Measurements from ENCODE around the gene VSTM2B.

DNA sequence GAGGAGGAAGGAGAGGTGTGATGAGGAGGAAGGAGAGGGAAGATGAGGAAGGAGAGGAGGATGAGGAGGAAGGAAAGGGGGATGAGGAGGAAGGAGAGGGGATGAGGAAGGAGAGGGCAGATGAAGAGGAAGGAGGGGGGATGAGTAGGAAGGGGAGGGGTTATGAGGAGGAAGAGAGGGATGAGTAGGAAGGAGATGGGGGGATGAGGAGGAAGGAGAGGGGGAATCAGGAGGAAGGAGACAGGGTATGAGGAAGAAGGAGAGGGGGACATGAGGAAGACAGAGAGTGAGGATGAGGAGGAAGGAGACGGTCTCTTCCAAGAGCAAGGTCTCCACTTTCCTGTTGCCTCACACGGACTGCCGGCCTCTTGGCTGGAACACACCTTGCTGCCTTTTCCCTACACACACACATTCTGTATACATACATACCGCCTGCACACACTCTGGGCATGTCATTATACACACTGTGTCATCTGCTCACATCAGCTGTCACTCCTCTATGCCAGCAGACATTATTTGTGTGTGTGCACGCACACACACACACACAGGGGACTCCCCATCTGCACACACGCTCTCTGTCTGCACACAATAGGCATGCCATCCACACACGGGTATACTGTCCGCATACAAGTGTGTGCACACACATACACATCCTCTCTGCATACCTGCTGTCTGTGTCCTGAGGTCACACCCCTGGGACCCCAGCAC lies 11.1 kb upstream of the VSTM2B start:
- TF ChIP-seq, protein P1, sequence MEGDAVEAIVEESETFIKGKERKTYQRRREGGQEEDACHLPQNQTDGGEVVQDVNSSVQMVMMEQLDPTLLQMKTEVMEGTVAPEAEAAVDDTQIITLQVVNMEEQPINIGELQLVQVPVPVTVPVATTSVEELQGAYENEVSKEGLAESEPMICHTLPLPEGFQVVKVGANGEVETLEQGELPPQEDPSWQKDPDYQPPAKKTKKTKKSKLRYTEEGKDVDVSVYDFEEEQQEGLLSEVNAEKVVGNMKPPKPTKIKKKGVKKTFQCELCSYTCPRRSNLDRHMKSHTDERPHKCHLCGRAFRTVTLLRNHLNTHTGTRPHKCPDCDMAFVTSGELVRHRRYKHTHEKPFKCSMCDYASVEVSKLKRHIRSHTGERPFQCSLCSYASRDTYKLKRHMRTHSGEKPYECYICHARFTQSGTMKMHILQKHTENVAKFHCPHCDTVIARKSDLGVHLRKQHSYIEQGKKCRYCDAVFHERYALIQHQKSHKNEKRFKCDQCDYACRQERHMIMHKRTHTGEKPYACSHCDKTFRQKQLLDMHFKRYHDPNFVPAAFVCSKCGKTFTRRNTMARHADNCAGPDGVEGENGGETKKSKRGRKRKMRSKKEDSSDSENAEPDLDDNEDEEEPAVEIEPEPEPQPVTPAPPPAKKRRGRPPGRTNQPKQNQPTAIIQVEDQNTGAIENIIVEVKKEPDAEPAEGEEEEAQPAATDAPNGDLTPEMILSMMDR (IDR thresholded peaks at IDR 0.05; ENCODE audit: poor library complexity) = no peak
- no peak for TF ChIP-seq EZH2phosphoT487 (IDR thresholded peaks at IDR 0.05; ENCODE audit: low read depth, severe bottlenecking, unreplicated experiment)
- TF ChIP-seq EZH2 (IDR thresholded peaks at IDR 0.05; ENCODE audit: borderline replicate concordance) = no peak
